HS-5 (cell line): Measurements from ENCODE around the gene CASZ1.

Experiments
- DNase-seq: peaks from one replicate; pipeline ENCODE4 v3.0.0-alpha.2; 2012; ENCODE audit warnings: low read depth

The CASZ1 gene

DNA sequence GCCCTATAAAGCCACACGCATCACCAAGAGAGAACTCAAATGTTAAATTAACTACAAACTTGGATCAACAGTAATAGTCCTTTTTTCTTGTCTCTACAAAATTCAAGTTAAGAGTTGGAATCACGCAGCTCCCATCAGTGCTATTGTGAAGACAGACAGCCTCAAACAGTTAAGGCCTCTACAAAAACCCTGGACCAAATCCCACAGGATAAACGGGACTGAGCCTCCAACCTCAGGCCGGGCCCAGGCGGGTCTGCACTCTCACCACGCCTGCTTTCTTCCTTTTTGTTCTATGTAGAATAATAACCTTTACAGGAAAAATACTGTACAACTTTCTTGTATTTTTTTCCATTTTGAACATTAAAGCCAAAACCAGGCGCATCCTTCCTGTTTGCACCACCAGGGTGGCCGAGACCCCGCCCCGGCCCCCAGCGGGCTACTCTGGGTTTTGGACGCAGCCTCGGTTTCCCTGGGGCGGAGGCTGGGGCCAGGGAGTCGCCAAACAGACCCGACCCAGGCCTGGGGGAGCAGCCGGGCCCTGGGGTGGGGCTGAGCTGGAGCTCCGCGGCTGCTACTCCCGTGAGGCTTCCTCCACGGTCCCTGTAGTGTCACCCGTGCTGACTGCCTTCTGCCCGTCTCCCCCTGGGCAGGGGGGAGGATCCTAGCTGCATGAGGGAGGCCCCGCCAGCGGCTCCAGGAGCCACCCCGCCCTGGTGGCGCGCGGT, 158.4 kb downstream of the CASZ1 start:
- no peak for DNase-seq

DNA sequence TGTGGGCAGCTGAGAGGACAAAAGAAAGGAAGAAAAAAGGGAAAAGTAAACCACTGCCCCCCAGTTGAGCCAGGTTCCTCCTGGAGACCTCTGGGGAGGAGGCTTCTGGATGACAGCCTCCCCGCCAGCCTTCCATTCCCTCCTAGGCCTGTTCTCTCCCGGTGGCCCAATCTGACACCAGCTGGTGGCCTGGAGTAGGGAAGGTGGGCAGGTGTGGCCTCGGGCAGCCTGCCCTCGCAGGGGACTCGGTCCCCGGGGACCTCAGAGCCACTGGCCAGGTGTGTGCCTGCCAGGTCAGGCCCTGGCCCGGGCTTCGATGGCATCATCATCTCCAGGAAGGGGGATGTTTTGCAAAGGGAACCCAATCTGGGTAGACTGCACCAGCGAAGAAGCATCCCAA, 159.0 kb downstream of the CASZ1 start:
- DNase-seq: no peak

DNA sequence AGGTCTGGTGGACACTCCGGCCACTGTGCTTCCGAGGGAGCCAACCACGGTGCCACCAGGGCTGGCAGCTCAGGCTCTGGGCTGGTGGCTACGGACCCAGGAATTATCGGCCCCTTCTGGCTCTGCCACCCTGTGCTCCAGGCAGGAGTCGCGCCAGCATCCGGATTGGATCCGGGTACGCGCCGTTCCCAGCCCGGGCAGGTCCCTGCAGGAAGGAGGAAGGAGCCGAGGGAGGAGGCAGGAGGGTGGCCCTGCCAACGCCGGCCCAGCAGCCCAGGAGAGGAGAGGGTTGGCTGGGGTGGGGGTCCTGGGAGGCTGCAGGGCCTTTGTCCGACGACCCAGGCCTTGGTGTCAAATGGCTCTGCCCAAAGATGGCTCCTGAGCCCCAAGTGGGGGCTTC, 160.5 kb downstream of the CASZ1 start:
- DNase-seq: no peak

DNA sequence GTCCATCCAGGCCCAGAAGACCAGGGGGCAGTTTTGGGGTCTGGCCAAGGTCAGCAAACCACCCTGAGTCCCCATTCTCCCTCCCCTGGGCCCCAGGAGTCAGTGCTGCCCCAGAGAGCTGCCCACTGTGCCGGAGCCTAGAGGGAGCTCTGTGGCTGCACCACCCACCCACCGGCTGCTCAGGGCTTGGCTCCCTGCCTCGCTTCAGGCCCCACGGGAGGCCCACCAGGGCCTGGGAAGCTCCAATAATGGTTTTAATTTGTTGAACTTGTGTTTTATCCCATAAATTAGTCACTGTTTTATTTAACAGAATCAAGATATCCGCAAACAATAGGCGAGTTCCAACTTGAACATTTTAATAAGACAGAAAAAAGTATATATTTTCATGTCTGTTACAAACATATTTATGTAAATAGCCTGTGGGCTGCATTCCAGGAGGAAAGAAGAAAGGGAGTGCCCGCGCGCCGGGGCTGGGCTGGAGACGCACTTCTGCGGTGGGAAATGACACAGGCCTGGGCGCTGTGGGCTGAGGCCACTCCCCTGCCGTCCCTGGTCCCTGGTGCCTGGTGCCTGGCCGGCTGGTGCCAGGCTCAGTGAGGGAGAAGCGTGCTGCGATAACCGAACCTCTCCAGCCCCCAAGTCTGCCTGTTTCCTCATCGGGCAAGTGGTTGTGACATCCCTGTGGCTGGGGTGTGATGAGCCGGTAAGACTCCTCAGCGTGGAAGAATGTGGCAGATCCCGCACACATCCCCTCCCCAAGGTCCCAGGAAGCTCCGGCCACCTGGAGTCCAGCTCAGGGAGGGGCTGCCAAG, 161.2 kb downstream of the CASZ1 start:
- DNase-seq: no peak

DNA sequence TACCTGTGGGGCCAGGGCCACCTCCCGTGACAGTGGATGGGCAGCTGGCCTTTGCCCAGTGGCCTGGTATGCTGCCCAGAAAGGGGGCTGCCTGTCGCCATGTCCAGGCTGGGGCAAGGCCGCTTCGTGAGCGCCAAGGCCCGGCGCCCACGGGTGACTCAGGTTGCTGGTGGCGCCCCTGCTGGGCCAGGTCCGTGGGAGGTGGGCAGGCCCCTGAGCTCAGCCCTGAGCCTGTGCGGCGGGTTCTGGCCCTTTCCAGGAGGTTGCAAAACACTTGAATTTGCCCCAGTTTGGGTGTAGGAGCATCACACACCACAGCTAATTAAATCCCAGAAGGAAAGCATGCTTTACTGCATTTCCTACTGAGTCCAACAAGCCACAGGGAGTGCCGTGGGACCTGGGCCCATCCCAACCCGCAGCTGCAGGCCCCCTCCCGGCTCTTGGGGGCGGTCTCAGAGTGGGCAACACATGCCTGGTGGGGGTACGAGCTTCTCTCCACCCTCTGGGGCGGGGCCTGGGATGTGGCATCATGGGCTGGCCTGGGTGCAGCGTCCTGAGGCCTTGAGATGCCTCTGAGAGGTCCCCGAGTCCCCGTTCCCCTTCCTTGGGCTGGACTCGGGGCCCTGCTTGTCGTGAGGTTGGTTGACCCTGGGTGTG, 161.9 kb downstream of the CASZ1 start:
- DNase-seq: no peak

DNA sequence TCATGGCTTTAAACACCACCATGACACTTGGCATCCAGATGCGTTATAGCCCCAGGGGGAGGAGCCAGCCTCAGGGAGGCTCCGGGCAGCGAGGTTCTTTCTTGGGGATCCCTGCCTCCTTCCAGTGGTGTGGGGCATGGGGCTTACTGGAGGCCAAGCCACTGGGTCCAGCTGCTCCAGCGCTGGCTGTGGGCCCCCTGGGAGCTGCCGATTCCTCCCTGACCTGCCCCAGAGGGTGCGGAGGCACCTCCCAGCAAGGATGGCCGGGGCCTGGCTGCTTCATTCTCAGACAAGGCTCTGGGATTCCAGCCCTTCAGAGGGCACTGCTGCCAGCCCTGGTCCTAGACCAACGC, 162.4 kb downstream of the CASZ1 start:
- no peak for DNase-seq

DNA sequence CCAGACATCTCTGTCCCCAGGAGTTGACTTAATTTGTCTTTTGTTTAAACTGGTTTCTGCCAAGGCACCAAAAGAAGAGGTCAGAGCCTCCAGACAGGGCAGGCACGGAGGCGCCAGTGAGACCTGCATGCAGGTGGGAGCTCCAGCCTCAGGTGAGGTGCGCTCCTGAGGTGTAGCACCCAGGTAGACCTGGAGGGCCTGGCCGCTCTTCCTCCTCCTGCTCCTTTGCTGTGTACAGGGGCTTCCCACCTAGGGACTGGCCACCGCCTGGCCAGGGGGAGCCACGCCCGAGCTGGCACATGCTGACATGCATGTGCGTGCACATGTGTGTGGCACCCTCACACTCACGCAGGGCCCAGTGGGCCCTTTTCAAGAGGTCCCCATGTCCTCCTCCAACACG, 163.0 kb downstream of the CASZ1 start:
- no peak for DNase-seq

DNA sequence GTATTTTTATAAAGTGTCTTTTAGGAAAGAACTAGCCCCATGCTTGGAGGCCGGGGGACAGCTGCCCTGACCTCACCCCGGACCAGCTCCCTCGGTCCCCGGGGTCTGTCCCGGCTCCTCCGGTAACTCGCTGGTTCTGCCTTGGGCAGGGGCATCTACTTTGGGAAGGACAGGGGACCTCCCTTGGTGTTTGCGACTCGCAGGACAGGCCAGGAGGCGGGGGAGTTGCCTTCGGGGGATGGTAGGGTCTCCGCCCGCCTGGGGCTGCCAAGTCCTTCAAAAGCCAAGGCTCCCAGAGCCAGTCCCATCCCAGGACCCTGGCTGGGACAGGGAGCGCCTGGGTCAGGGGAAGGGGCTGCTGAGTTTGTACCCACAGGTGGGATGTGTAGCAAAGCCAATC, 163.8 kb downstream of the CASZ1 start:
- DNase-seq: no peak

DNA sequence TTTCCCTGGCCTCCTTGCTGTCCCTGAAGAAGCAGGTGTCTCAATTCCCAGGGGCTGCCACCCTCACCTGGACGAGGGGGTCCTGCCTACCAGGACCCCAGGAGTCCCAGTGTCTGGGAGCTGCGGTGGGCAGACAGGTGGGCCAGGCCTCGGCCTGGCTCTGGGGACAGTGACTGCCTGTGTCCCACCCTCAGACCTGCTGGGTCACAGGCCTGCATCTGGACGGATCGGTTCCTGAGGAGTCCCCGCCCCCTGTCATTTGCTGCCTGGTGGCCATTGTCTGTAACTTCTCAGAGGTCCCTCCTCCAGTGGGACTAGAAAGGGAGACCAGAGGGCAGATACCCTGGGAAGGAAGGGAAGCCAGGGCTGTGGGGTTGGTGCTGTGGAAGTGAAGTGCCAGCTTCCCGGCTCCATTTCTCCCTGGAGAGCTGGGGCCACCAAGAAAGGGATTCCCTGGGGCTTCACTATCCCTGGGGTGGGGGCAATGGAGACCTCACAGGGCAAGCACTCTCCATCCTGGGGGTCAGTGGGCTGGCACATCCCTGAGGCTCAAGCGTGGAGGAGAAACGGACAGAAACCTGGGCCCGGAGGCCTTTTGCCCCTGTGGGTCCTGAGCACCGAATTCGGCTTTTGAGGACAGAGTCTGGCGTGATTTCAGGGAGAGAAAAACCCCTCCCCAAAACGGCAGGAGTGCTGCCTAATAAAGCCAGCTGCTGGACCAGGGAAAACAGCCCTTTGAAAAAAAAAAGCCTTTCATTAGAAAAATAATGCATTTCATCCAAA, 164.4 kb downstream of the CASZ1 start:
- no peak for DNase-seq

DNA sequence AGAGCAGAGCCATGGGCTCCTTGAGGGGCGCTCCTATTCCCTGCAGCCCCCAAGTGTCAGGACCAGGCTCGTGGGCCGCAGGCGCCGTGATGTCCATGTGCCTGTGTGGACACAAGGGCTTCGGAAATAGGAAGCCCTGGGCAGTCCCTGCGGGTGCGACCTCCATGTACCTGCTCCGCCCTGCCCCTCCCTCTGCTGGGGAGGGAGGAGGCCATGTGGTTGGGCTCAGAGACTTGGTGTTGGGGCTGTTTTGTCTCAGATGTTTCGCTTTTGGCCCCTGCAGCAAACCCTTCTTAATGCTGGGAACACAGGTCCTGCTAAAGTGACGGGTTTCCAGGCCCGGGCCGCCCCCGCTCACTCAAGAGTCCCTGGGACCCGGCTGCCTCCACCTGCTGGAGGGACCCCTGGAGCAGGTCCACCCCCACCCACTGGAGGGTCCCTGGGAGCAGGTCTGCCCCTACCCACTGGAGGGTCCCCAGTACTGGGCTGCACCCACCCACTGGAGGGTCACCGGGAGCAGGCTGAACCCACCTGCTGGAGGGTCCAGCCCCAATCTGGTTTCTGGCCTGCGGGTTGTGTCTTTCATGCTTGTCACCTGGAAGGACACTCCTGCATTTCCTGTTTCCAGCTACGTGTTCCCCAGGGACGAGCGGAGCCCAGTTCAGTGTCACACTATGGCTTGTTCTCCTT, 165.2 kb downstream of the CASZ1 start:
- DNase-seq: no peak

DNA sequence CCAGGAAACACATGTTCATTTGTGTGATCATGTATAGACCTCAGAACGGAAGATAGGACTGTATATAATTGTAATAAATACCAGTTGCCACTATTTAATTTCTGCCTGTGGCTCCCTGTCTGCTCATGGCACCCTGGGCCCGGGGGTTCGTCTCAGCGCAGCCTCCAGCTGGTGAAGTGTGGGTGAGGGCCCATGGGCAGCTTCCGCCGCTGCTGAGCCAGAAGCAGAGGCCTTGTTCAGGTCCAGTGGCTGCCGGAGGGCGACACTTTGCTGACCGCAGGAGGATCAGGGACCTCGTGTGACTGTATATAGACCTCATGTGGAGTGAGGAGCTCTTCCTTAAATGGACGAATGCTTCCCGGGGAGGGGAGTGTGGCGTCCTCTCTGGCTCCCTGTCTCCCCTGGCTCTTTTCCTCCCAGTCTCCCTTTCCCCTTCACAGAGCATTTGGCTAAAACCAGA, 165.8 kb downstream of the CASZ1 start:
- no peak for DNase-seq

DNA sequence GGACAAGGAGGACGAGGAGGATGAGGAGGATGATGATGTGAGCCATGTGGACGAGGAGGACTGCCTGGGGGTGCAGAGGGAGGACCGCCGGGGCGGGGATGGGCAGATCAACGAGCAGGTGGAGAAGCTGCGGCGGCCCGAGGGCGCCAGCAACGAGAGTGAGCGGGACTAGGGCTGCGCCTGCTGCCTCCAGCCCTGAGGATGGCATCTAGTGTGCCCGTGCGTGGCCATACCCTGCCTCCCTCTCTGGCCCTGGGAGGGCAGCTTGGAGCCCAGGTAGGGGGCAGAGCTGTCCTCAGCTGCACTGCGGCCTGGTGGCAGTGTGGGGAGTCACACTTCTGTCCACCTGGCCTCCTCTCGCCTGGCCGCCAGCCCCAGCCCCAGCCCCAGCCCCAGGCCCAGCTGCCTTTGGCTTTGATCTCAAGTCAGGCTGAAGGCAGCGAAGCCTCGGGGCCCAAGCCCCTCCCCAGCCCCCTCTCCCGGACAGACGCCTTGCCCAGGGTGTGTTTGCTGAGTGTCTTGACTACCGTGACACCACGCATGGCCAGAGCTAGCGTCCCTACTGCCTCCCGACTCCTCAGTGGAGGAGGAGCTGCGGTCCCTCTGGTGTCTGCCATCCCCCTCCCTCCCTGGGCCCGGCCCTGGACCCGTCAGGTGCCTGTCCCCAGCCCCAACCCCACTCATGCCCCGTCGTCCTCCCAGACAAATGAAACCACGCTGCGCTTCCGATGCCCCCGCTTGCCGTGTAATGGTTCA, 166.5 kb downstream of the CASZ1 start:
- DNase-seq: no peak

DNA sequence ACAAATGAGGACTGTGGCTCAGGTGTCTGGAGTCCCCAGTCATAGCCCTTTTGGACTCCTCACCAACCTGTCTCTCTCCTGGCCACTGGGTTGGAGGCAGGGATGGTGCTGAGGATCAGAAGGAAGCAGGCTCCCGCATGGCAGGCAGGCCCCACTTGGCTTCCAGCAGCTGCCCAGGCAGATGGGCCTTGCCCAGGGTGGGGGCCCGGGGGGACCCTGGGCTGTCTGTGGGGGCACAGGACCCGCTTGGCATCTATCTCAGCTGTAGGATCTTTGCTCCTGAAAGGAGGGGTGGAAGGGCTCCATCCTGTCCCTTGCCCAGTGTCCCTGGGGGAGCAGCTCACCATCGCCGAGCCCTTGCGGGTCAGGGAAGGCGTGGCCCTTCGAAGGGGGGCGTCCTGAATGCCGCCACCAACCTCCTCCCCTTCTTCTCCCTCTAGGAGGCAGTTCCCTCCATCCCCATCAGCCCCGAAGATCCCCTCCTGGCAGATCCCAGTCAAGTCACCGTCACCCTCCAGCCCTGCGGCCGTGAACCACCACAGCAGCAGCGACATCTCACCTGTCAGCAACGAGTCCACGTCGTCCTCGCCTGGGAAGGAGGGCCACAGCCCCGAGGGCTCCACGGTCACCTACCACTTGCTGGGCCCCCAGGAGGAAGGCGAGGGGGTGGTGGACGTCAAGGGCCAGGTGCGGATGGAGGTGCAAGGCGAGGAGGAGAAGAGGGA, 167.2 kb downstream of the CASZ1 start:
- no peak for DNase-seq

DNA sequence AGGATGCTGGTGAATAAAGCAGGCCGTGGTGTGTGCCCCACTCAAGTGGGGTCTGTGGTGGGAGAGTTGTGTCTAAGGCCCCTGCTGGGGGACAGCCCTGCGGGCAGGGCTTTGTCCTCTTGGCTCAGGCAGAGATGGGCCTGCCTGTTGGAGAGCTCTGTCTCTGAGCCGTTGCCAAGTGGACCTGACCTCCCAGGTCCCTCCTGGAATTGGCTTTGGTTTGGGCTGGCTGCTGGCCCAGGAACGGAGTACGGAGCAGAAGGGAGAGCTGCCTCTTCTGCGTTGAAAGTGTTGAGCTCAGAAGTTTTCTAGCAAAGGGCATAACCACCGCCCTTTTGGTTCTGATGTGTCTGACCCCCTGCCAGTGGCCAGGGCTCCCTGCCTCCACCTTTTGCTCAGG, 167.8 kb downstream of the CASZ1 start:
- DNase-seq: no peak

DNA sequence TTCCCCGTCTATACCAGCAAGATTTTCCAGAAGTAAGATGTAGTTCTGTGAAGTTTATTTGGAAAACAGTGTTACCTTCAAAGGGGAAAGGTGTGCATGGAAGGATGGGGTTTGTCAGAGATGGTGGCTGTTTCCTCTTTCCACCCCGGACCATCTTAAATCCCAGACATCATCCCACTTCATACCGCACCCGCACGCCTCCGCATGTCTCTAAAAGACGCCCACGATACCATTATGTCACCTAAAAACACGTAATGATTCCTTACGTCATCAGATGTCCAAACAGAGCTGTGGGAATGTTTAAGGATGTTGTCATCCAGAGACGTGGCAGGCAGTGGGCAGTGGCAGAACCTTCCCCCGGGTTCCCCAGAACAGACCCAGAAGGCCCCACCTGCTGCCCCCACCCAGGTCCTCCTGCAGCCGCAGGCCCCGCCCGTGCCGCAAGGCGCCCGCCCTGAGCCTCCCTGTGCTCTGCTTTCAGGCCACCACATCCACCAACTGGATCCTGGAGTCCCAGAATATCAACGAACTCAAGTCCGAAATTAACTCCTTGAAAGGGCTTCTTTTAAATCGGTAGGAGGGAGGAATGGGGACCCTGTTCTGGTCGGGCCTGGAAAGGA, 169.5 kb downstream of the CASZ1 start:
- no peak for DNase-seq

DNA sequence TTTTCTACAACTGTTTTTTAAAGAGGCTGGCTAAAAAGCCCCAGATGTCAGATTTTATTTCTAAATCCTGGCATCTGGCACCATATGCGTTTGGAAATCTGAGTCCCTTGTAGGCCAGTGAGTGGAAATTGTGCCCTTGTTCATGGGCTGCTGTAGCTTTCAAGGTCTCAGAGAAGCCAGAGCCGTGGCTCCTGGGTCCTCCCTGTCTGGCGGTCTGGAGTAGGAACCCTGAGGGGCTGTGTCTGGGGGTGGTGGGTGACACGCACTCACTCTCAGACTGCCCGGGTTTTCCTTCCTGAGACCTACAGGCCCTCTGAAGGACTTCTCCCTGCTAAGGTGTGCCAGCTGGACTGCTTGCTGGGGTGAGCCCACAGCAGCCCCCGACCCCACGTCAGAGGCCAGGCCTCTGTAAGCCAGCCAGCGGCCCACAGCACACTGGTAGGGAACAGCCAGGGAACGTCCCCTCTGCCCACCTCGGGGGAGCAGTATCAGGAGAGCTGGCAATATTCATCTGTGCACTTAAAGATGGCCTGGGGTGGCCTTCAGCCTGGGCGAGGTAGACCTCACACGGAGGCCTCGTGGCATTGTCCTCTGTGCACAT, 170.2 kb downstream of the CASZ1 start:
- DNase-seq: no peak

DNA sequence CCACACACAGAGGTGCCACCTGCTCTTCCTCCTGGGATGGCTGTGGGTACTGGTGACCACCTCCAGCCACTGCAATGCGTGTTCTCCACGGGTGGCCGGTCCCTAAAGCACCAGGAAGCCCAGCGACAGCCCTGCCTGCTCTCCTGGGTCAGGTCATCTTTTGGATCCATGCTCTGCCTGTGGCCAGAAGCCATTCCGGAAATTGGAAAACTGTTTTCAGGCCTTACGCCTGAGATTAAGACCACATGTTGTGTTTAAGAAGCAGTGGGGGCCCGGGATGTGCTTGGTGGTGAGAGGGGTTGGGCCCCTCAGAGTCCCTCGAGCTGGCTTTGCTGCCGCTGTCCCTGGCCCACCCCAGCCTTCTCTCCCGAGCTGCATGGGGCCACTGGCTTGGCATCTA, 170.9 kb downstream of the CASZ1 start:
- no peak for DNase-seq

DNA sequence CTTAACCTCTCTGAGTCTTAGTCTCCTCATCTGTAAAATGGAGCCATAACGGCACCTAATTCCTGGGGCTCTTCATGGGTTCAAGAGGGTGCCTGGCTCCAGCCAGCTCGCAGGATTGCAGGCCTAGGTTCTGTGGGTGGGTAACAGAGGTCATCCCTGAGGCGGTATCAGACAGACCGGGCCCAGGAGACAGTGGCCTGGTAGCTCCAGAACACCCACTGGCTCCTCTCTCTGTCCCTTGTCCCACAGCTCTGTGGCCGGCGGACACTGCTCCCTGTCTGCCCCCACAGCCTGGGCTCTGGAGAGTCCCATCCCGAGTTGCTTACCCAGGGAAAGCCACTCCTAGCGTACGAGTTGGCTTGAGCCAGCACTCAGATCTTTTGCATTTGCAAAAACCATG, 171.4 kb downstream of the CASZ1 start:
- DNase-seq: no peak

DNA sequence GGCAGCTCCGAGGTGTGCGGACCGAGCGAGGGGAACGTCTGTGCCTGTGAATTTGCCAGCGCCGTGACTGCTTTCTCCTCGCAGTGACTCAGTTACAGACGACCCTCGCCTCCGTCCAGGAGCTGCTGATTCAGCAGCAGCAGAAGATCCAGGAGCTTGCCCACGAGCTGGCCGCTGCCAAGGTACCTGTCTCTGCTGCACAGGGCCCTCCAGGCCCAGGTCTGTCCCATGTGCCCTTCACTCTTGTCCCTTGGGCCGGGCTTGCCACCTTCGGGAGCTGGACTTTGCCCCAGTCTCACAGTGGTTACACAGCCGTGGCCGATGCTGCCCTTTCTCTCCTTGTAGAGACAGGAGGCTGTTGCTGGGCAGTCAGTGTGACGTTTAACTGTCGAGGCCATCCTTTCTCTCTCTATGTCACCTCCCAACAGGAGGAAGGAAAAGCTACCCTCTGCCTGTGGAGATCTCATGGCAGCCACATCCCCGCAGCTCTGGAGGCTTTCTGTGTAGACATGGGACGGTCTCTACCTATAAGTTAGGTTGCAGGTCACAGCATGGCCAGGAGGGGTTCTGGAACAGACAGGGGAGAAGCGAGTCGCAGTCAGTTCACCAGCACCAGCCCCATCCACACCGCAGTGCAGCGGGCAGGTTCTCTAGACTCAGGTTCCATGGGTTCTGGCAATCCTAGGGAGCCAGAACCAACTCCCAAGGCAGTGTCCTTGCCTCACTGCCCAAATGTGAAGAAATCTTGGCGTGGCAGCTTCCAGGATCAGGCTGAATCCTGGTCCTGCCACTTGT, 172.0 kb downstream of the CASZ1 start:
- DNase-seq: no peak
